Left colon (tissue), 2 donors: ENCODE data around the gene RALY. TPM values are rescaled to one million over a fixed set of nuclear protein-coding genes. Genes with fewer than 3 reads are reported as not detected.
A peak's percentile ranks its signal among the peaks of the same experiment; 100 is the strongest.
"Not testable (repeated sequence)": the region's sequence is repeated elsewhere in the genome, so short reads cannot be mapped to it uniquely, and the experiment has no call there.

Experiments used
- ATAC-seq: fragments of 200-7000 bp; cut with Tn5 transposase; one replicate; pipeline ENCODE4 v1.9.1; 2020; ENCODE audit warnings: mild to moderate bottlenecking, moderate library complexity
- DNase-seq, 2 donors: peaks; one replicate each; pipeline ENCODE4 v3.0.0-alpha.2; 2020
- intact Hi-C, 2 donors: fragments of 100-400 bp; cut with DNase I in 1 of 2; cut with micrococcal nuclease in 1 of 2; formaldehyde crosslinking; loops; one replicate each; pipeline versions ENCODE4 v1.11.2 to v1.14.0; 2022; cut with DNase I, micrococcal nuclease
- microRNA-seq, 2 donors: library from miRNA; unstranded; fragments of <30 nt; microRNA quantifications; one replicate each; pipeline versions ENCODE4 v1.1.0 to v1.2.0, GENCODE V29; 2020
- total RNA-seq, 2 donors: library from RNA; stranded (reverse); fragmentation: NEBNext Ultra II Directional; extraction: Animal tissue kit (Norgen Biotek cat#: 25700); gene quantifications; one replicate each; pipeline ENCODE4 v1.2.1, GENCODE V29; 2021
- donor health status: DM: no; HTN: no; CAD: no.
- donor health status: DM: yes; HTN: yes; CAD: no.

RALY gene
- total RNA-seq, 2 donors from 2014 or later = 190 to 191 TPM

DNA sequence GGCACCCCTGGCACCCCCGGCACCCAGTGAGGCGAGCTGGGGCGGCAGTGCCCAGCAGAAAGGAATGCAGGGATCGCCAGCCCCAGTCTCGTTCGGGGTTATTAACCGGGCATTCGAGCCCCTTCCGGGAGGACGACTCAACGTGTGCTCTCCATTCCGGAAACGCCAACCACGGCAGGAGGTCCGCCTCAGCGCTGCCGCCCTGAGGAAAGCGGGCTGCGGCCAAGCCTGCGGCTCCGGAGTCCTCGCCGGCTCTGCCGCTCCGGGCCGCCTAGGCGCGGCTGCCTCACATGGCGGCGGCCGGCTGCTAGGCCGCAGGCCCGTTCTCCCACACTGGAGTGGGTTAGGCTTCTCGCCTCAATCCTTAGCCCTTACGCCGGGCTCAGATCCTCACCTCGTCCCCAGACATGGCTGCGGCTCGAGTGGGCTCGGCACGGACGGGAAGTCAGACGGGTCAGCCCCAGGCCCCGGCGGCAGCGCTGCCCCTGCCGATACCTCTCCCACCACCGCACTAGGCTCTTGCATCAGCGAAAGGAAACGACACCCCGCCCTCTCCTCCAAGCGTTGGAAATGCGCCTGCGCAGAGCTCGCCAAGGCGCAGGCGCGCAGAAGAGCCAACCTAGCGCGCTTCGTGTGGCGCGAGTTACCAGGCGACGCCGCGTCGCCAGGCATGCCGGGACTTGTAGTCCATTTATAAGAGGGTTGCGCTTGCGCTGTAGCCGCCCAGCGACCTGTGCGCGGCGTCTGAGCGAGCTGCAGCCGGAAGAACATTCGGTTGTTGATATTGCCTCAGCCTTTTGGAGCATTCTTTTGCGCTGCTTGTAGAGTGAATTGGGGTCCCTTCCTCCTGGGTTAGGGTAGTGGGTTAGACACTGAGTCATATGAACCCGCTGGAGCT lies 118.2 kb downstream of the RALY start, which contains the start of gene EIF2S2:
EIF2S2 (minus strand) TSS at position 542 of the 898 bp plus-strand sequence; CDS start at position 409, 133 bp downstream.
- peak; percentile 97 for DNase-seq
- intact Hi-C loops = no loop called here
- peak; percentile 88 for ATAC-seq

DNA sequence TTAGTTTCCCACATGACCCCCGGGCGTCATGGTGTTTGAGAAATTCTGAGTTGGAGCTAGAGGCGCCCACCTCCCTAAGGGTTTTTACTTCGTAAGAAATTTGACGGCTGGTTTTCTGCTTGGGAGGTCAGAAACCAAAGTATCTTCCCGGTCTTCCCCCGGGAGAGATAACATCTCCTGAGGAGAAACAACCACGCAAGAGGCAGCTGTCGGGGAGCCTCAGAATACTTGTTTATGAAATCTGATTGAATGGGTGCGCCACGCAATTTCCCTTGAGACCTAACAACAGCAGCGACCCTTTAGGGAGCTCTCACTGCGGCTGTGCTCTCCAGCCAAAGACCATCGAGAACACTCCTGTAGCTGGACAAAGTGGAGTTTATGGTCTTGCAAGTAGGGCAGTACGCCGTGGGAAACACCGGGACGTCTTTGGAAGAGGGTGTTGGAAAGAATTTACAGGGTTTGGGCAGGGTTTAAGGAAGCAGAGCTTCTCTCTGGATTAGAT lies 118.9 kb downstream of the RALY start:
- ATAC-seq (peak; percentile 19), DNase-seq (peak; percentile 32 to 46)
- intact Hi-C loops = no loop called here

DNA sequence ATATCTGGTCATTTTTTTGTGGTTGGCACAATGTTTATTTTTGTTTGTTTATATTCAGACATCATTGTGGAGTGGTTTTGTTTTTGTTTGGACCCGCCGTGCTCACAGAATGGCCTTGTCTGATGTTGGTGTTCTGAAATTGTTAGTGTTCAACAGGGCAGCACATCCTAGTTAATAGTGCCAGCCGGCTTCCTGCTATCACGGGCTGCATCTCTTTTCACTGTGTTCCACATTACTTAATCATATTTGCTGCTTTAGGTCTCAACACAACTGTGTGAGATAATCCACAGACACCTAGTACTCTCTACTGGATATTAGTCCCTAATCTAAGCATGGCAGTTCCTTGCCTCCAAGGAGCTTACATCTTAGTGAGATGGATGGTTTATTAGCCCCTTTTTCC lies 121.1 kb downstream of the RALY start:
- ATAC-seq (no peak), DNase-seq (no peak)
- intact Hi-C loops = no loop called here

DNA sequence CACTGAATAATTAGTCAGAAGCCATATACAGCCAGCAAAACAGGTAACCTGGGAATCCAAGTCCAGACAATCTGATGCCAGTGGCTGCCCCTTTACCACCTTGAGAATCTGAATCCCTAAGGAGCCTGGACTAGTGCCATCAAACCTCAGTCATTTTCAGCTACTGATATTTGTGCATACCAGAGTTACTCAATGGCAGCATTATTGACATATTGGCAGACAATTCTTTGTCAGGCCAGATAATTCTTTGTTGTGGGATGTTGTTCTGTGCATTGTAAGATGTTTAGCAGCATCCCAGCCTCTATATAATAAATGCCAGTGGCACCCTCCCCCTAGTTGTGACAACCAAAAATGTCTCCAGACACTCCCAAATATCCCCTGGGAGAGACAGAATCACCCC lies 121.5 kb downstream of the RALY start:
- intact Hi-C loops = no loop called here
- no peak for DNase-seq
- ATAC-seq = no peak

DNA sequence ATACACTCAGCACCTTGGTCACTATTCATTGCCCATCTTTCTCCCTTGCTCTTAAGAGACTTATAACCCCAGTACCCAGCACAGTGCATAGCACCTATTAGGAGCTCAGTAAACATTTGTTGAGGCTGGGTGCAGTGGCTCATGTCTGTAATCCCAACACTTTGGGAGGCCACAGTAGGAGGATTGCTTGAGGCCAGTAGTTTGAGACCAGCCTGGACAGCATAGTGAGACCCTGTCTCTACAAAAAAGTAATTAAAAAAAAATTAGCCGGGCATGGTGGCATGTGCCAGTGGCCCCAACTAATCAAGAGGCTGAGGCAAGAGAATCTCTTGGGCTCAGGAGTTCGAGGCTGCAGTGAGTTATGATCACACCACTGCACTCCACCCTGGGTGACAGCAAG lies 126.5 kb downstream of the RALY start:
- intact Hi-C loops = no loop called here
- DNase-seq = no peak
- no peak for ATAC-seq

DNA sequence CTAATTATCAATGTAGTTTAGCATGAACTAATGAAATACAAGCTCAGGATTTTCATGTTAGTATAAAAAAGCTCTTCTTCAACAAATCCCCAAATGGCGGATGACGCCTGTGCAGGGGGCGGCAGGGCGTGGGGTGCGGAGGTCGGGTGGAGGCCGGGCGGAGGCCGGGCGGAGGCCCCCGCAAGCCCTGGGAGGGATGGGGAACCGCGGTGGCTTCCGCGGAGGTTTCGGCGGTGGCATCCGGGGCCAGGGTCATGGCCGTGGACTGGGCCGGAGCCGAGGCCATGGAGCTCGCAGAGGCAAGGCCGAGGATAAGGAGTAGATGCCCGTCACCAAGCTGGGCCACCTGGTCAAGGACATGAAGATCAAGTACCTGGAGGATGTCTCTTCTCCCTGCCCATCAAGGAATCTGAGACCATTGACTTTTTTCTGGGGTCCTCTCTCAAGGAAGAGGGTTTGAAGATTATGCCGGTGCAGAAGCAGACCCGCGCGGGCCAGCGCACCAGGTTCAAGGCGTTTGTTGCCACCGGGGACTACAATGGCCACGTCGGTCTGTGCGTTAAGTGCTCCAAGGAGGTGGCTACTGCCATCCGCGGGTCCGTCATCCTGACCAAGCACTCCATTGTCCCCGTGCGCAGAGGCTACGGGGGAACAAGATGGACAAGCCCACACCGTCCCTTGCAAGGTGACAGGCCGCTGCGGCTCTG lies 128.7 kb downstream of the RALY start:
- DNase-seq (no peak), ATAC-seq (no peak)
- intact Hi-C loops = no loop called here

DNA sequence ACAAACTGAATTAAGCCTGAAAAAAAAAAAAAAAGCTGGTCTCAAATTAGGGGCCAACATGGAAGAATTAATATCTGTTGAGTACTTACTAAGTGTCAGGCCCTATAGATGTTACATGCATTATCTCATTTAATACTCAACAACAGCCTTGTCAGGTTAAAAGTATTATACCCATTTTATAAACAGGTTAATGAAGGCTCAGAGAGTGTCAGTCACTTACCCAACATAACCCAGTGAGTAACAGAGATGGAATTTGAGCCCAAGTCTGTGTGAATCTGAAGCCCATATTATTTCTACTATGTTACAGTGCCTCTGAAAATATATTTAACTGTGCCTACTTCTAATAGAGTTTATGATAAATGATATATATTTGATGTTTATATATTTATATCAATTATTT lies 129.6 kb downstream of the RALY start:
- DNase-seq (no peak), ATAC-seq (no peak)
- intact Hi-C loops = no loop called here

DNA sequence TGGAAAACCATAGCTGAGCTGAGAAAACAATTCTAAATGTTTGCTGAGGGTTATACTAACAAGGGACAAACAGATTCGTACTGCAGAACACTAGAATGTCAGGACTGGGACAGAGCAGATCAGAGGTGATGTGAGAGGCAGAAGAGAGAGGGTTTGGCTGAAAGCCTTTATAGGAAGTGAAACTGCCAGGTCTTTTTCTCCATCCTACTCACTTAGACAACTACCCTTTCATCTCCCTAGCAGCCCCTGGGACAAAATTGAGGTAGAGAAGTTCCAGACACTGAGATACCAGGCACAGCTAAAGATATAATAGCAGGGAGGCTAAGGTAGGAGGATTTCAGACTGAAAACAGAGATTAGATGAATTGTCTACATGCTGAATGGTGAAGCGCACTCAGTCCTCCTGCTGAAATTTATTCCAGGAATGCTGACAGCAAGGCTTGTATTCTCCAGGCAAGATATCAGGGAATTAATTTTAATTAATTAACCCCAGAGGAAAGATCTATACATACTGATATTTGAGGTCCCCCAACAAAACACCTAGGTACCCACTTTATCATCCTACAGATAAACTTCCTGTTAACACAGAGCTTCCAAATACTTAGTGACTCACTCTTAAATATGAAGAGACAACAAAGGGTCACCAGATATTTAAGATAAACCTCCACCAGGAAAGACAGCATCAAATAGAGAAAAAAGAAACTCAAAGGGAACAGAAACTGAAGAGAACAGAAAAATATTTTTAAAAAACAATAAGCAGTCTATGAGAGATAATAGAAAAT lies 130.9 kb downstream of the RALY start:
- intact Hi-C loops = no loop called here

DNA sequence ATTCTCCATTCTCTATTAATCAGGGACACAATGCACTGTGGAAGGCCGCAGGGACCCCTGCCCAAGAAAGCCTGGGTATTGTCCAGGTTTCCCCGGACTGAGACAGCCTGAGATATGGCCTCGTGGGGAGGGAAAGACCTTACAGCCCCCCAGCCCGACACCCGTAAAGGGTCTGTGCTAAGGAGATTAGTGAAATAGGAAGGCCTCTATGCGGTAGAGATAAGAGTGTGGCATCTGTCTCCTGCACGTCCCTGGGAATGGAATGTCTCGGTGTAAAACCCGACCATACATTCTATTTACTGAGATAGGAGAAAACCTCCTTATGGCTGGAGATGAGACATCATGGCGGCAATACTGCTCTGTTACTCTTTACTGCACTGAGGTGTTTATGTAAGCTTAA lies 134.1 kb downstream of the RALY start:
- no peak for ATAC-seq
- intact Hi-C loops = no loop called here
- DNase-seq = no peak

More for the DNA sequence above, 130.9 kb downstream of the RALY start:
- no peak for ATAC-seq
- DNase-seq = no peak

DNA sequence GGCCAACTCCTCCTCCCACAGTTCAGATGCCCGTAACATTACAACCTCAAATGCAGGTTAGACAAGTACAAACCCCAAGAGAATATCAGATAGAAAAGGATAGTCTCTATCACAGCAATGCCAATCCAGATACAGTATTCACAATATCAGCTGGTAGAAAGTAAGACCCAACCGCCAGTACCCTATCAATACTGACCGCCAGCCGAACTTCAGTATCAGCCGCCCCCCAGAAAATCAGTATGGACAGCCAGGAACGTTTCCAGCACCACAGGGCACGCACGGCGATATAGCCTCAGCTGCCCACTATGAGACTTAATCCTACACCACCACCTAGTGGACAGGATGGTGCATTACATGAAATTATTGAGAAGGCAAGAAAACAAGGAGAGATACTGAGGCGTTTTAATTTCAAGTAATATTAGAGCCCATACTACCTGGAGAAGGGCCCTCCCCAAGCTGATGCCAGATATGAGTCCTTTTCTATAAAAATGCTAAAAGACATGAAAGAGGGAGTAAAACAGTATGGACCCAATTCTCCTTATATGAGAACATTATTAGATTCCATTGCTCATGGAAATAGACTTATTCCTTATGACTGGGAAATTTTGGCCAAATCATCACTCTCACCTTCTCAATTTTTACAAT lies 135.9 kb downstream of the RALY start:
- ATAC-seq = peak; percentile 87
- intact Hi-C loops = no loop called here
- DNase-seq = peak; percentile 30 to 42

DNA sequence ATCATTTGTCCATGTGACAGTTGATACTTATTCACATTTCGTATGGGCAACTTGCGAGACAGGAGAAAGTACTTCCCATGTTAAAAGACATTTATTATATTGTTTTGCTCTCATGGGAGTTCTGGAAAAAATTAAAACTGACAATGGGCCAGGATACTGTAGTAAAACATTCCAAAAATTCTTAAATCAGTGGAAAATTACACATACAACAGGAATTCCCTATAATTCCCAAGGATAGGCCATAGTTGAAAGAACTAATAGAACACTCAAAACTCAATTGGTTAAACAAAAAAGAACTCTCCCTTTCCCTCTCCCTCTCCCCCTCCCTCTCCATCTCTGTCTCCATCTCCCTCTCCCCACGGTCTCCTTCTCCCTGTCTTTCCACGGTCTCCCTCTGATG lies 137.8 kb downstream of the RALY start:
- intact Hi-C loops = no loop called here
- no peak for ATAC-seq
- no peak for DNase-seq

DNA sequence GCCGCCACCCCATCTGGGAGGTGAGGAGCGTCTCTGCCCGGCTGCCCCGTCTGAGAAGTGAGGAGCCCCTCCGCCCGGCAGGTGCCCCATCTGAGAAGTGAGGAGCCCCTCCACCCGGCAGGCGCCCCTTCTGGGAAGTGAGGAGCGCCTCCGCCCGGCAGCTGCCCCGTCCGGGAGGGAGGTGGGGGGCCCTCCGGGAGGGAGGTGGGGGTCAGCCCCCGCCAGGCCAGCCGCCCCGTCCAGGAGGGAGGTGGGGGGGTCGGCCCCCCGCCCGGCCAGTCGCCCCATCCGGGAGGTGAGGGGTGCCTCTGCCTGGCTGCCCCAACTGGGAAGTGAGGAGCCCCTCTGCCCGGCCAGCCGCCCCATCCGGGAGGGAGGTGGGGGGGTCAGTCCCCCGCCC lies 138.8 kb downstream of the RALY start:
- intact Hi-C loops, ATAC-seq, DNase-seq: not testable (repeated sequence)

DNA sequence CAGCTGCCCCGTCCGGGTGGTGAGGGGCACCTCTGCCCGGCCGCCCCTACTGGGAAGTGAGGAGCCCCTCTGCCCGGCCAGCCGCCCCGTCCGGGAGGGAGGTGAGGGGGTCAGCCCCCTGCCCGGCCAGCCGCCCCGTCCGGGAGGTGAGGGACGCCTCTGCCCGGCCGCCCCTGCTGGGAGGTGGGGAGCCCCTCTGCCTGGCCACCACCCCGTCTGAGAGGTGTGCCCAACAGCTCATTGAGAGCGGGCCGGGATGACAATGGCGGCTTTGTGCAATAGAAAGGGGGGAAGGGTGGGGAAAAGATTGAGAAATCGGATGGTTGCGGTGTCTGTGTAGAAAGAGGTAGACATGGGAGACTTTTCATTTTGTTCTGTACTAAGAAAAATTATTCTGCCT lies 139.2 kb downstream of the RALY start:
- intact Hi-C loops, DNase-seq, ATAC-seq: not testable (repeated sequence)

DNA sequence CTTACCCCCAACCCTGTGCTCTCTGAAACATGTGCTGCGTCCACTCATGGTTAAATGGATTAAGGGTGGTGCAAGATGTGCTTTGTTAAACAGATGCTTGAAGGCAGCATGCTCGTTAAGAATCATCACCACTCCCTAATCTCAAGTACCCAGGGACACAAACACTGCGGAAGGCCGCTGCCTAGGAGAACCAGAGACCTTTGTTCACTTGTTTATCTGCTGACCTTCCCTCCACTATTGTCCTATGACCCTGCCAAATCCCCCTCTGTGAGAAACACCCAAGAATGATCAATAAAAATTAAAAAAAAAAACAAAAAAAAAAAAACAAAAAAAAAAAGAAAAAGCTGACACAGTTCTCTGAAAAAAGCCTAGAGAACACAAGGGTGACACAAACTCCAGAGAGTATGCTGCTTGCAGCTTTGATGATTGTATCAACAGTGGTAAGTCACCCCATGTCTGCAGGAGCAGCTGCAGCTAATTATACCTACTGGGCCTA lies 139.7 kb downstream of the RALY start:
- ATAC-seq, intact Hi-C loops, DNase-seq: not testable (repeated sequence)

Small RNA genes lying within 50 kb of the gene (microRNA-seq; reads per million reads assigned to microRNA genes)
- gene MIR4755 = 0 reads per million in 2 donors

Other genes with a start within 250 kb of the RALY start
- 100 to 1,000 TPM; 166 to 233 TPM for gene CHMP4B, start 182.6 kb upstream of the RALY start, total RNA-seq
- gene EIF2S2, start 118.3 kb downstream of the RALY start, total RNA-seq = 10 to 100 TPM; 39.8 to 51.1 TPM
- not detected for gene ASIP, start 247.5 kb downstream of the RALY start, total RNA-seq